Measurements from ENCODE around the gene FPR2. TPM values are rescaled to one million over a fixed set of nuclear protein-coding genes. Genes with fewer than 3 reads are reported as not detected.

The FPR2 gene
- total RNA-seq, 5 donors from 2014 or later (not counting 1 experiment from before 2014, with no cell fraction given): not detected

DNA sequence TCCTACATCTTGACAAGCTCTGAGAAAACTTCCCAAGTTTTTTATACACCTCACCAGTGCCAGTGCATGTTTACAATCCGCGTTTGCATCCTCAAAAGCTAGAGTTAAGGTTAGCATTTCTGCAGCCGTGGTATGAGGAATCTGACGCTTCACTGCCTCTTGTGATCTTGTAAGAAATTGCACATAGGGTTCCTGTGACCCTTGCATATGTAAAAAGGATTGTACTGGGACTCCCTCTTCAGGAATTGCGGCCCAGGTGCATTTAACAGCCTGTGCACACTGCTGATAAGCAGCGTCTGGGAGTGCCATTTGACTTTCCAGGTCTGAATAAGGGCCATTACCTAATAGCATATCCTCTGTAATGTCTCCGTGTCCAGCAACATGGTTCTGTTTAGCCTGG lies 49.2 kb downstream of the FPR2 start:
- Mint-ChIP-seq H3K36me3 (peaks cover 3% of the 10 kb centered on the region), H3K4me3 (no peak overlapping the region), H3K27me3 (peaks cover 0 to 3% of the 10 kb centered on the region in 2 donors), H3K27ac (no peak overlapping the region), H3K9me3 (peaks cover 18 to 26% (median 26%) of the 10 kb centered on the region in 3 donors), H3K4me1 (peaks cover 0 to 2% (median 2%) of the 10 kb centered on the region in 3 donors)
- Histone ChIP-seq H3K4me1 (ENCODE audit: control insufficient read depth in 1 of 2, extremely low read depth in 1 of 2, insufficient read depth in 2 of 2, low read length in 2 of 2) (no peaks in the 10 kb centered on the region), H3K4me3 (ENCODE audit: control insufficient read depth in 1 of 2, extremely low read depth in 1 of 2, low read length in 1 of 2) (no peak overlapping the region), H3K9me3 (no peaks in the 10 kb centered on the region), H3K36me3 (ENCODE audit: control insufficient read depth in 2 of 2, extremely low read depth in 1 of 2, insufficient read depth in 1 of 2, low read length in 1 of 2) (no peaks in the 10 kb centered on the region), H3K27me3 (replicated peaks in 1 of 2; ENCODE audit: control insufficient read depth in 2 of 2, extremely low read depth in 1 of 2, insufficient read depth in 2 of 2, low read length in 1 of 2) (peaks cover 0 to 3% of the 10 kb centered on the region in 2 experiments), H3K27ac (ENCODE audit: low read length) (no peak overlapping the region)
- DNase-seq (no peak), ATAC-seq (replicated peaks in 1 of 4) (no peak)
- POLR2A ChIA-PET: no interaction called here
- 70% methylated on average over 5 of the region's 7 CpGs for WGBS (ENCODE audit: insufficient coverage)
- CTCF ChIA-PET: no interaction called here

- DNase-seq: peak in 1 of 35 experiments; percentile 25
Measured at GRCh38 chr19:51811344-51811743, 50.4 kb downstream of the FPR2 start.

GRCh38 chr19:51815043-51815442 lies 54.1 kb downstream of the FPR2 start:
- no peak for ATAC-seq (replicated peaks in 1 of 4)
- WGBS (ENCODE audit: insufficient coverage): 88% methylated on average over 3 of the region's 9 CpGs
- Histone ChIP-seq H3K4me3 (ENCODE audit: control insufficient read depth in 1 of 2, extremely low read depth in 1 of 2, low read length in 1 of 2) (no peak overlapping the region), H3K27ac (ENCODE audit: low read length) (no peak overlapping the region), H3K4me1 (ENCODE audit: control insufficient read depth in 1 of 2, extremely low read depth in 1 of 2, insufficient read depth in 2 of 2, low read length in 2 of 2) (no peaks in the 10 kb centered on the region), H3K9me3 (no peaks in the 10 kb centered on the region), H3K27me3 (replicated peaks in 1 of 2; ENCODE audit: control insufficient read depth in 2 of 2, extremely low read depth in 1 of 2, insufficient read depth in 2 of 2, low read length in 1 of 2) (peaks cover 0 to 3% of the 10 kb centered on the region in 2 experiments), H3K36me3 (ENCODE audit: control insufficient read depth in 2 of 2, extremely low read depth in 1 of 2, insufficient read depth in 1 of 2, low read length in 1 of 2) (no peaks in the 10 kb centered on the region)
- peaks cover 23 to 40% (median 28%) of the 10 kb centered on the region in 3 donors for H3K9me3 Mint-ChIP-seq
- ChIA-PET CTCF (no interaction called here), POLR2A (no interaction called here)
- peaks cover 3% of the 10 kb centered on the region for H3K36me3 Mint-ChIP-seq
- no peak overlapping the region for H3K27ac Mint-ChIP-seq
- no peak for DNase-seq
- H3K4me3 Mint-ChIP-seq: no peak overlapping the region
- no peaks in the 10 kb centered on the region for H3K27me3 Mint-ChIP-seq
- no peaks in the 10 kb centered on the region for H3K4me1 Mint-ChIP-seq

More at GRCh38 chr19:51811344-51811743, 50.4 kb downstream of the FPR2 start:
- H3K27me3 ChIP-seq (replicated peaks in 1 of 2; ENCODE audit: control insufficient read depth in 2 of 2, extremely low read depth in 1 of 2, insufficient read depth in 2 of 2, low read length in 1 of 2): peaks cover 0 to 3% of the 10 kb centered on the region in 2 experiments
- no peak overlapping the region for H3K27ac ChIP-seq (ENCODE audit: low read length)
- CTCF ChIA-PET: no interaction called here
- H3K36me3 ChIP-seq (ENCODE audit: control insufficient read depth in 2 of 2, extremely low read depth in 1 of 2, insufficient read depth in 1 of 2, low read length in 1 of 2): no peaks in the 10 kb centered on the region
- Mint-ChIP-seq H3K4me3 (no peak overlapping the region), H3K36me3 (peaks cover 3% of the 10 kb centered on the region), H3K27ac (no peak overlapping the region), H3K27me3 (peaks cover 0 to 3% of the 10 kb centered on the region in 2 donors), H3K9me3 (peaks cover 18 to 27% (median 22%) of the 10 kb centered on the region in 3 donors), H3K4me1 (peaks cover 0 to 2% (median 2%) of the 10 kb centered on the region in 3 donors)
- POLR2A ChIA-PET: no interaction called here
- H3K4me1 ChIP-seq (ENCODE audit: control insufficient read depth in 1 of 2, extremely low read depth in 1 of 2, insufficient read depth in 2 of 2, low read length in 2 of 2): no peaks in the 10 kb centered on the region
- H3K4me3 ChIP-seq (ENCODE audit: control insufficient read depth in 1 of 2, extremely low read depth in 1 of 2, low read length in 1 of 2): no peak overlapping the region
- no peaks in the 10 kb centered on the region for H3K9me3 ChIP-seq
- WGBS (ENCODE audit: insufficient coverage): 80% methylated on average over 9 of the region's 11 CpGs
- no peak for ATAC-seq (replicated peaks in 1 of 4)

DNA sequence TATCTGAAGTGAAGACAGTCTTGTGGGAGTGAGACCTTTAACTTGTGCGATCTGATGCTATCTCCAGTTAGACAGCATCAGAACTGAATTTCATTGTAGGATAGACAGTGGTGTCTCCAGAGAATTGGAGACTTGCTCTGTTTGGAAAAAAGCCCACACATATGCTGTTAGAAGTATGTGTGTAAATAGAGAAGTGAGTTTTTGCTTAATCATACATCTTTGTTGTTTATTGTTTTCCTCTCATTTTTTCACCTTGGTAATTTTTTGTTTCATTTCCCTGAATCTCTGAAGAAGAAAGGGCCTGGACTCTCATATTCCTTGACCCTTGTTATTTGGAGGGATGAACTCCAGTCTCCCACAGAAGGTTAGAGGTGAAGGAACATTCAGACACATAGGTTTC lies 55.7 kb downstream of the FPR2 start:
- Histone ChIP-seq H3K4me3 (ENCODE audit: control insufficient read depth in 1 of 2, extremely low read depth in 1 of 2, low read length in 1 of 2) (no peak overlapping the region), H3K9me3 (no peaks in the 10 kb centered on the region), H3K27me3 (replicated peaks in 1 of 2; ENCODE audit: control insufficient read depth in 2 of 2, extremely low read depth in 1 of 2, insufficient read depth in 2 of 2, low read length in 1 of 2) (peaks cover 0 to 3% of the 10 kb centered on the region in 2 experiments), H3K36me3 (ENCODE audit: control insufficient read depth in 2 of 2, extremely low read depth in 1 of 2, insufficient read depth in 1 of 2, low read length in 1 of 2) (no peaks in the 10 kb centered on the region), H3K27ac (ENCODE audit: low read length) (no peak overlapping the region), H3K4me1 (ENCODE audit: control insufficient read depth in 1 of 2, extremely low read depth in 1 of 2, insufficient read depth in 2 of 2, low read length in 2 of 2) (no peaks in the 10 kb centered on the region)
- POLR2A ChIA-PET: no interaction called here
- ATAC-seq (replicated peaks in 1 of 4) (no peak), DNase-seq (no peak)
- Mint-ChIP-seq H3K36me3 (peaks cover 3% of the 10 kb centered on the region), H3K9me3 (peaks cover 21 to 48% (median 26%) of the 10 kb centered on the region in 3 donors), H3K27me3 (no peaks in the 10 kb centered on the region), H3K4me3 (no peak overlapping the region), H3K4me1 (no peaks in the 10 kb centered on the region), H3K27ac (no peak overlapping the region)
- no CpG with 5 or more reads among the region's 1 CpG for WGBS (ENCODE audit: insufficient coverage)
- CTCF ChIA-PET: no interaction called here

DNA sequence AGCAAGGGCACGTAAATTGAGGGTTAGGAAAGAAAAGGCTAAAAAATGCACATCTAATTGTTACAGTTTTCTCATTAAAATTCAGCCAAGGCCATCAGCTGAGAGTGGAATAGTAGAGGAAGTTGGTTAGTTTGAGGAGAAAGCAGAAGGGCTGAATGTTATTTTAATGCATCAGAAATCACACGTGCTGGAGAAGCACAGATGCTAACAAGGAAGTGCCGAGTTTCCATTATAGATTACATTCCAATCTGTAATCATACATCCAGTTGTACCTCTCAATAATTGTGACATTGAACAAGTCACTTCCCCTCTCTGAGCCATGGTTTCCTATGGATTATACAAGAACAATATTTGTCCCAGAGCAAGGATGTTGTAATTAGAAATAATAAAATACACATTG lies 59.0 kb downstream of the FPR2 start:
- Mint-ChIP-seq H3K36me3 (peaks cover 3% of the 10 kb centered on the region), H3K9me3 (peaks cover 28 to 58% (median 35%) of the 10 kb centered on the region in 3 donors), H3K27ac (no peak overlapping the region), H3K4me3 (no peak overlapping the region), H3K4me1 (no peaks in the 10 kb centered on the region), H3K27me3 (no peaks in the 10 kb centered on the region)
- Histone ChIP-seq H3K4me3 (ENCODE audit: control insufficient read depth in 1 of 2, extremely low read depth in 1 of 2, low read length in 1 of 2) (no peak overlapping the region), H3K9me3 (no peaks in the 10 kb centered on the region), H3K36me3 (ENCODE audit: control insufficient read depth in 2 of 2, extremely low read depth in 1 of 2, insufficient read depth in 1 of 2, low read length in 1 of 2) (no peaks in the 10 kb centered on the region), H3K27me3 (replicated peaks in 1 of 2; ENCODE audit: control insufficient read depth in 2 of 2, extremely low read depth in 1 of 2, insufficient read depth in 2 of 2, low read length in 1 of 2) (no peaks in the 10 kb centered on the region), H3K4me1 (ENCODE audit: control insufficient read depth in 1 of 2, extremely low read depth in 1 of 2, insufficient read depth in 2 of 2, low read length in 2 of 2) (no peaks in the 10 kb centered on the region), H3K27ac (ENCODE audit: low read length) (no peak overlapping the region)
- WGBS (ENCODE audit: insufficient coverage): no CpG with 5 or more reads among the region's 3 CpGs
- DNase-seq (no peak), ATAC-seq (replicated peaks in 1 of 4) (no peak)
- ChIA-PET POLR2A (no interaction called here), CTCF (no interaction called here)

Other genes starting within 250 kb of the FPR2 start
- under 1 TPM in 4 of 5 donors, not detected in 1; 0.23 to 0.79 (median 0.64) TPM for gene SIGLEC6, start 229.5 kb upstream of the FPR2 start, total RNA-seq
- 10 to 100 TPM in 3 of 5 donors, 1 to 10 TPM in 2; 6.7 to 16.8 (median 12.3) TPM for gene ZNF175, start 189.9 kb upstream of the FPR2 start, total RNA-seq
- under 1 TPM in 2 of 5 donors, not detected in 3; 0.16 to 0.26 TPM for gene SIGLEC5, start 130.8 kb upstream of the FPR2 start, total RNA-seq
- gene SIGLEC14, start 114.4 kb upstream of the FPR2 start, total RNA-seq: 1 to 10 TPM in 1 of 5 donors, under 1 TPM in 2, not detected in 2; 0.68 to 1.1 (median 0.93) TPM
- gene SPACA6, start 67.8 kb upstream of the FPR2 start, total RNA-seq: 1 to 10 TPM; 5.5 to 9.9 (median 6.9) TPM
- gene HAS1, start 37.2 kb upstream of the FPR2 start, total RNA-seq: not detected
- under 1 TPM in 2 of 5 donors, not detected in 3; 0.13 to 0.19 TPM for gene FPR1, start 9.3 kb upstream of the FPR2 start, total RNA-seq
- gene FPR3, start 34.0 kb downstream of the FPR2 start, total RNA-seq: under 1 TPM in 1 of 5 donors, not detected in 4; 0.20 TPM
- gene ZNF577, start 126.8 kb downstream of the FPR2 start, total RNA-seq: 10 to 100 TPM in 4 of 5 donors, 1 to 10 TPM in 1; 8.7 to 17.8 (median 13.7) TPM
- gene ZNF649, start 143.8 kb downstream of the FPR2 start, total RNA-seq: 10 to 100 TPM; 12.4 to 28.2 (median 23.8) TPM
- 1 to 10 TPM; 1.1 to 8.8 (median 4.7) TPM for gene ZNF613, start 166.3 kb downstream of the FPR2 start, total RNA-seq
- gene ZNF350, start 225.7 kb downstream of the FPR2 start, total RNA-seq: 10 to 100 TPM; 27.4 to 33.4 (median 29.0) TPM
- gene ZNF615, start 247.0 kb downstream of the FPR2 start, total RNA-seq: 10 to 100 TPM; 12.3 to 18.9 (median 16.9) TPM